HEK293 (cell line): ENCODE results near the gene NFIX.

Experiments used
- GLIS1 ChIP-seq: fragments of 450-650 bp; formaldehyde crosslinking; IDR thresholded peaks from 2 replicates; pipeline ENCODE4 v1.5.1; 2016; ENCODE audit warnings: missing biosample characterization, missing genetic modification characterization
- GLIS2 ChIP-seq: fragments of 450-650 bp; formaldehyde crosslinking; IDR thresholded peaks from 2 replicates; pipeline ENCODE4 v1.5.1; 2016; ENCODE audit warnings: missing biosample characterization, missing genetic modification characterization
- IKZF3 ChIP-seq: fragments of 450-650 bp; IDR thresholded peaks from 2 replicates; pipeline ENCODE4 v1.5.0; 2018; ENCODE audit warnings: missing biosample characterization, mild to moderate bottlenecking, missing genetic modification characterization, moderate library complexity
- KLF17 ChIP-seq: fragments of 450-650 bp; formaldehyde crosslinking; IDR thresholded peaks from 2 replicates; pipeline ENCODE4 v1.5.1; 2016; ENCODE audit warnings: missing biosample characterization, missing genetic modification characterization
- KLF8 ChIP-seq: fragments of 450-650 bp; formaldehyde crosslinking; IDR thresholded peaks from 2 replicates; pipeline ENCODE4 v1.5.1; 2016; ENCODE audit warnings: missing biosample characterization, missing genetic modification characterization
- PATZ1 ChIP-seq: fragments of 450-650 bp; formaldehyde crosslinking; IDR thresholded peaks from 2 replicates; pipeline ENCODE4 v1.5.1; 2016; ENCODE audit warnings: missing biosample characterization, missing genetic modification characterization
- RBAK ChIP-seq: fragments of 450-650 bp; formaldehyde crosslinking; IDR thresholded peaks from 2 replicates; pipeline ENCODE4 v1.5.1; 2016; ENCODE audit warnings: missing biosample characterization, missing genetic modification characterization
- TCF7L2 ChIP-seq: IDR thresholded peaks from 2 replicates; pipeline ENCODE4 v1.6.1; 2011; ENCODE audit warnings: low read depth, mild to moderate bottlenecking, inconsistent platforms, low read length, moderate library complexity, borderline replicate concordance
- YY1 ChIP-seq: fragments of 450-650 bp; formaldehyde crosslinking; IDR thresholded peaks from 2 replicates; pipeline ENCODE4 v1.5.1; 2018; ENCODE audit warnings: missing biosample characterization, missing genetic modification characterization
- ZEB2 ChIP-seq: fragments of 450-650 bp; formaldehyde crosslinking; IDR thresholded peaks from 2 replicates; pipeline ENCODE4 v1.5.1; 2016; ENCODE audit warnings: missing biosample characterization, missing genetic modification characterization
- ZFP69B ChIP-seq: fragments of 450-650 bp; formaldehyde crosslinking; IDR thresholded peaks from 2 replicates; pipeline ENCODE4 v1.5.1; 2016; ENCODE audit warnings: missing biosample characterization, missing genetic modification characterization
- ZNF10 ChIP-seq: fragments of 450-650 bp; formaldehyde crosslinking; IDR thresholded peaks from 2 replicates; pipeline ENCODE4 v1.5.1; 2017; ENCODE audit warnings: missing biosample characterization, missing genetic modification characterization
- ZNF169 ChIP-seq: fragments of 450-650 bp; formaldehyde crosslinking; IDR thresholded peaks from 2 replicates; pipeline ENCODE4 v1.5.1; 2016; ENCODE audit warnings: missing biosample characterization, missing genetic modification characterization
- ZNF18 ChIP-seq: fragments of 450-650 bp; formaldehyde crosslinking; IDR thresholded peaks from 2 replicates; pipeline ENCODE4 v1.5.1; 2016; ENCODE audit warnings: missing biosample characterization, missing genetic modification characterization
- ZNF202 ChIP-seq: fragments of 450-650 bp; formaldehyde crosslinking; IDR thresholded peaks from 2 replicates; pipeline ENCODE4 v1.5.1; 2016; ENCODE audit warnings: missing biosample characterization, missing genetic modification characterization, borderline replicate concordance
- ZNF274 ChIP-seq, 2 experiments: fragments of 200-500 bp in 1 of 2; fragments of 450-650 bp in 1 of 2; sonication (Bioruptor generic) in 1 of 2; formaldehyde crosslinking in 1 of 2; IDR thresholded peaks; 2 replicates each; pipeline versions ENCODE4 v1.5.1 to v1.6.1; 2014 to 2016; ENCODE audit warnings: borderline replicate concordance in 1 of 2, inconsistent platforms in 1 of 2, low read length in 1 of 2, missing biosample characterization in 1 of 2, missing genetic modification characterization in 1 of 2
- ZNF416 ChIP-seq: fragments of 450-650 bp; formaldehyde crosslinking; IDR thresholded peaks from 2 replicates; pipeline ENCODE4 v1.5.1; 2016; ENCODE audit warnings: missing biosample characterization, missing genetic modification characterization
- ZNF473 ChIP-seq: fragments of 450-650 bp; formaldehyde crosslinking; IDR thresholded peaks from 2 replicates; pipeline ENCODE4 v1.5.1; 2017; ENCODE audit warnings: missing biosample characterization, missing genetic modification characterization
- ZNF529 ChIP-seq: fragments of 450-650 bp; formaldehyde crosslinking; IDR thresholded peaks from 2 replicates; pipeline ENCODE4 v1.5.1; 2017; ENCODE audit warnings: missing genetic modification characterization, missing biosample characterization; ENCODE audit not compliant: insufficient replicate concordance
- ZNF560 ChIP-seq: fragments of 450-650 bp; formaldehyde crosslinking; IDR thresholded peaks from 2 replicates; pipeline ENCODE4 v1.5.1; 2017; ENCODE audit warnings: missing biosample characterization, missing genetic modification characterization, borderline replicate concordance
- ZNF596 ChIP-seq: fragments of 450-650 bp; IDR thresholded peaks from 2 replicates; pipeline ENCODE4 v1.5.0; 2018; ENCODE audit warnings: missing biosample characterization, mild to moderate bottlenecking, missing genetic modification characterization, moderate library complexity
- ZNF600 ChIP-seq: fragments of 450-650 bp; formaldehyde crosslinking; IDR thresholded peaks from 2 replicates; pipeline ENCODE4 v1.5.1; 2016; ENCODE audit warnings: missing biosample characterization, missing genetic modification characterization
- ZNF629 ChIP-seq: fragments of 450-650 bp; formaldehyde crosslinking; IDR thresholded peaks from 2 replicates; pipeline ENCODE4 v1.5.1; 2017; ENCODE audit warnings: missing biosample characterization, missing genetic modification characterization
- ZNF645 ChIP-seq: fragments of 450-650 bp; formaldehyde crosslinking; IDR thresholded peaks from 2 replicates; pipeline ENCODE4; 2016; ENCODE audit warnings: missing biosample characterization, missing genetic modification characterization
- ZNF768 ChIP-seq: fragments of 450-650 bp; formaldehyde crosslinking; IDR thresholded peaks from 2 replicates; pipeline ENCODE4 v1.5.1; 2018; ENCODE audit warnings: missing biosample characterization, mild to moderate bottlenecking, missing genetic modification characterization
- ZNF776 ChIP-seq: fragments of 450-650 bp; formaldehyde crosslinking; IDR thresholded peaks from 2 replicates; pipeline ENCODE4 v1.5.0; 2017; ENCODE audit warnings: missing biosample characterization, missing genetic modification characterization, borderline replicate concordance
- ZSCAN18 ChIP-seq: fragments of 450-650 bp; formaldehyde crosslinking; IDR thresholded peaks from 2 replicates; pipeline ENCODE4 v1.5.1; 2016; ENCODE audit warnings: missing biosample characterization, missing genetic modification characterization
- ZSCAN30 ChIP-seq: fragments of 450-650 bp; IDR thresholded peaks from 2 replicates; pipeline ENCODE4 v1.5.1; 2018; ENCODE audit warnings: missing biosample characterization, mild to moderate bottlenecking, missing genetic modification characterization, moderate library complexity
- TF ChIP-seq, protein P1 (sequence below): fragments of 450-650 bp; formaldehyde crosslinking; IDR thresholded peaks from 2 replicates; pipeline ENCODE4 v1.5.1; 2016; ENCODE audit warnings: missing biosample characterization, missing genetic modification characterization

The NFIX gene

DNA sequence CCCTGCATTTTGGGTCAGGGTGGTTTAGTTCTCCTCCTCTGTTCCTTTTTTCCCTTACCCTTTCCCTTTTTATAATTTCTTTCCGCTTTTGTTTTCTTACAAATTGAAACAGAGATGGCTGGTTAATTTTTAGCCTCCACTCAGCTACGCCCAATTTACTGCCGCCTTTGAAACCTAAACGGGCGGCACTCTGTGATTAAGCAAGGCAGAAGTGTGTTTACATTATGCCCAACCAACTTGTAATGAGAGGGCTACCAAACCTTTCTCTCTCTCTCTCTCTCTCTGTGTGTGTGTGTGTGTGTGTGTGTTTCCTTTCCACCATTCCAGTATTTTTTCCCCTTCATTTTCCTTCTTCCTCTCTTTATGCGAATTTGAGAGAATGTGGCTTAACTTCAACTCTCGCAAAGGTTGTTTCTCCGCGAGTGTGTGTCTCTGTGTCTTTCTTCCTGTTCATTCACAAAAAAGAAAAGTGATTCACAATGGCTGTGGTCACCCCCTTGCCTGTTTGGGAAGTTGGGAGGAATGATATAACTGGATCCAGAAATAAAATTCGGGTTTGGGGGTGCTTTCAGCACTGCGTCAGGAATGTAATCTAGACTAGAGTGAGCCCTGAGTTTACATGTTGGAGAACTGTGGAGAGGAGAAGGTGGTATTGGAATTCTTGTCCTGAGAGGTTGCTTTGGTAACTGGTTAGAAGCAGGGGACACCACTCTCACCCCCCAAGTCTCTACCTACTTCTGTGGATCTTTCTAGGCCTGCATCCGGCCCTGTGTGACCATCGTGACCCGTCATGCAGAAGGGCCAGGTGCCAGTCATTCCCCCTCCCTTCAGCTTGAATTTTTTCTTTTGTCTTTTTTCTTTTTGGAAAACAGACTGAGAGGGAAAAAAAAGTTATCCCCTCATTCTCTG lies 31.4 kb downstream of the NFIX start (continued):
- TF ChIP-seq GLIS2 (tag by site-specific recombination) (no peak), ZEB2 (peak; percentile 88), ZNF768 (tag by site-specific recombination) (0 out of 2 replicates have a peak, but pooled peaks have one; percentile 56), ZNF18 (tag by site-specific recombination) (peak; percentile 68), ZNF529 (tag by site-specific recombination) (no peak), ZNF596 (no peak), ZNF202 (tag by site-specific recombination) (no peak), GLIS1 (no peak), ZNF600 (tag by site-specific recombination) (0 out of 2 replicates have a peak, but pooled peaks have one; percentile 28), ZNF560 (tag by site-specific recombination) (no peak), KLF17 (tag by site-specific recombination) (peak; percentile 98), ZNF10 (tag by site-specific recombination) (no peak), ZSCAN30 (no peak), ZNF629 (tag by site-specific recombination) (peak; percentile 69; the same call in 1 of the 2 replicates), ZNF416 (tag by site-specific recombination) (0 out of 2 replicates have a peak, but pooled peaks have one; percentile 41), KLF8 (tag by site-specific recombination) (peak; percentile 69), RBAK (tag by site-specific recombination) (no peak), YY1 (tag by site-specific recombination) (peak; percentile 62; the same call in 1 of the 2 replicates), ZFP69B (peak; percentile 97), ZSCAN18 (tag by site-specific recombination) (peak; percentile 97), IKZF3 (peak; percentile 42; the same call in 1 of the 2 replicates), ZNF473 (no peak), ZNF274 (IDR thresholded peaks at IDR 0.05; ENCODE audit: low read length) (no peak), ZNF274 (tag by site-specific recombination; IDR thresholded peaks at IDR 0.05; ENCODE audit: borderline replicate concordance) (no peak), ZNF169 (tag by site-specific recombination) (no peak), ZNF645 (peak; percentile 84; the same call in 1 of the 2 replicates), ZNF776 (tag by site-specific recombination) (0 out of 2 replicates have a peak, but pooled peaks have one; percentile 80), TCF7L2 (peak; percentile 85), PATZ1 (tag by site-specific recombination) (peak; percentile 83)
- TF ChIP-seq, protein P1, sequence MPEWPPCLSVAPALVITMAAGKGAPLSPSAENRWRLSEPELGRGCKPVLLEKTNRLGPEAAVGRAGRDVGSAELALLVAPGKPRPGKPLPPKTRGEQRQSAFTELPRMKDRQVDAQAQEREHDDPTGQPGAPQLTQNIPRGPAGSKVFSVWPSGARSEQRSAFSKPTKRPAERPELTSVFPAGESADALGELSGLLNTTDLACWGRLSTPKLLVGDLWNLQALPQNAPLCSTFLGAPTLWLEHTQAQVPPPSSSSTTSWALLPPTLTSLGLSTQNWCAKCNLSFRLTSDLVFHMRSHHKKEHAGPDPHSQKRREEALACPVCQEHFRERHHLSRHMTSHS (tag by site-specific recombination): peak; percentile 81; the same call in 1 of the 2 replicates
